Mammary epithelial cell (primary cell): ENCODE measurements around the gene TRDMT1.

Source experiments
- EZH2 ChIP-seq: IDR thresholded peaks from 2 replicates; pipeline ENCODE4 v1.6.1; 2012; ENCODE audit warnings: low read length, inconsistent platforms, borderline replicate concordance
- TF ChIP-seq, protein P1 (sequence below), 2 donors: IDR thresholded peaks in 1 of 2; conservative IDR thresholded peaks in 1 of 2; 2 replicates each; pipeline ENCODE4 v1.5.1; 2011 to 2012; ENCODE audit warnings: inconsistent platforms in 2 of 2, low read length in 2 of 2, mild to moderate bottlenecking in 2 of 2, control low read depth in 1 of 2, low read depth in 1 of 2; ENCODE audit not compliant: insufficient read depth in 1 of 2; ENCODE audit errors: extremely low read depth in 1 of 2

DNA sequence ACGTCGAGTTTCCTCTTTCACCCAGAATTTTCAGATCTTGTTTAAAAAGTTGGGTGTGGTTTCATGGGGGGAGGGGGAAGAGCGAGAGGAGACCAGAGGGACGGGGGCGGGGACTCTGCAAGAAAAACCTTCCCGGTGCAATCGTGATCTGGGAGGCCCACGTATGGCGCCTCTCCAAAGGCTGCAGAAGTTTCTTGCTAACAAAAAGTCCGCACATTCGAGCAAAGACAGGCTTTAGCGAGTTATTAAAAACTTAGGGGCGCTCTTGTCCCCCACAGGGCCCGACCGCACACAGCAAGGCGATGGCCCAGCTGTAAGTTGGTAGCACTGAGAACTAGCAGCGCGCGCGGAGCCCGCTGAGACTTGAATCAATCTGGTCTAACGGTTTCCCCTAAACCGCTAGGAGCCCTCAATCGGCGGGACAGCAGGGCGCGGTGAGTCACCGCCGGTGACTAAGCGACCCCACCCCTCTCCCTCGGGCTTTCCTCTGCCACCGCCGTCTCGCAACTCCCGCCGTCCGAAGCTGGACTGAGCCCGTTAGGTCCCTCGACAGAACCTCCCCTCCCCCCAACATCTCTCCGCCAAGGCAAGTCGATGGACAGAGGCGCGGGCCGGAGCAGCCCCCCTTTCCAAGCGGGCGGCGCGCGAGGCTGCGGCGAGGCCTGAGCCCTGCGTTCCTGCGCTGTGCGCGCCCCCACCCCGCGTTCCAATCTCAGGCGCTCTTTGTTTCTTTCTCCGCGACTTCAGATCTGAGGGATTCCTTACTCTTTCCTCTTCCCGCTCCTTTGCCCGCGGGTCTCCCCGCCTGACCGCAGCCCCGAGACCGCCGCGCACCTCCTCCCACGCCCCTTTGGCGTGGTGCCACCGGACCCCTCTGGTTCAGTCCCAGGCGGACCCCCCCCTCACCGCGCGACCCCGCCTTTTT lies 26.9 kb upstream of the TRDMT1 start, which contains the start of gene VIM:
- TF ChIP-seq EZH2 = no peak
- TF ChIP-seq, protein P1, sequence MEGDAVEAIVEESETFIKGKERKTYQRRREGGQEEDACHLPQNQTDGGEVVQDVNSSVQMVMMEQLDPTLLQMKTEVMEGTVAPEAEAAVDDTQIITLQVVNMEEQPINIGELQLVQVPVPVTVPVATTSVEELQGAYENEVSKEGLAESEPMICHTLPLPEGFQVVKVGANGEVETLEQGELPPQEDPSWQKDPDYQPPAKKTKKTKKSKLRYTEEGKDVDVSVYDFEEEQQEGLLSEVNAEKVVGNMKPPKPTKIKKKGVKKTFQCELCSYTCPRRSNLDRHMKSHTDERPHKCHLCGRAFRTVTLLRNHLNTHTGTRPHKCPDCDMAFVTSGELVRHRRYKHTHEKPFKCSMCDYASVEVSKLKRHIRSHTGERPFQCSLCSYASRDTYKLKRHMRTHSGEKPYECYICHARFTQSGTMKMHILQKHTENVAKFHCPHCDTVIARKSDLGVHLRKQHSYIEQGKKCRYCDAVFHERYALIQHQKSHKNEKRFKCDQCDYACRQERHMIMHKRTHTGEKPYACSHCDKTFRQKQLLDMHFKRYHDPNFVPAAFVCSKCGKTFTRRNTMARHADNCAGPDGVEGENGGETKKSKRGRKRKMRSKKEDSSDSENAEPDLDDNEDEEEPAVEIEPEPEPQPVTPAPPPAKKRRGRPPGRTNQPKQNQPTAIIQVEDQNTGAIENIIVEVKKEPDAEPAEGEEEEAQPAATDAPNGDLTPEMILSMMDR (conservative IDR thresholded peaks at IDR 0.05 in 1 of 2, IDR thresholded peaks at IDR 0.05 in 1 of 2; ENCODE audit: extremely low read depth in 1 of 2, insufficient read depth in 1 of 2, low read depth in 1 of 2, low read length in 2 of 2) = peak in 1 of 2 donors; percentile 7
